HG03342 (cell line): Measurements from ENCODE around the gene MYCBP2.

ENCODE experiments used
- ATAC-seq: cut with Tn5 transposase; IDR thresholded peaks from one replicate; pipeline ENCODE4 v1.9.1; 2021; ENCODE audit warnings: mild to moderate bottlenecking, moderate library complexity; ENCODE audit not compliant: unreplicated experiment

The MYCBP2 gene

DNA sequence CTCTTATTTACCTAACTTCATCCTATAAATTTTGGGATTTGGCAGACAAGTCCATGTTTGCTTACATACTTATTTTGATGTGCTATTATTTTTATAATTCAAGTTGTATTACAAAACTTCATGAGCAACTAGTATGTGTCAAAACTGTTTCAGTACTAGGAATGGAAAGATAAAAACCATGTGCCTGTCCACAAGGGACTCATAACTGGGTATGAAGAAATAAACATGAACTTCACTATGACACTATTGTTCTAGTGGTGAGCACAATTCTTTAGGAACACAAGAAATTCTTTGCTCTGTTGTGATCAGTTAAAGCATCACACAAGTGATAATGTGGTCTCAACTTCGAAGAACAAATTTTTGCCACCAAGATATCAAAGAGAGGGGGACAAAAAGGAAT, 202.5 kb downstream of the MYCBP2 start:
- ATAC-seq: no peak

DNA sequence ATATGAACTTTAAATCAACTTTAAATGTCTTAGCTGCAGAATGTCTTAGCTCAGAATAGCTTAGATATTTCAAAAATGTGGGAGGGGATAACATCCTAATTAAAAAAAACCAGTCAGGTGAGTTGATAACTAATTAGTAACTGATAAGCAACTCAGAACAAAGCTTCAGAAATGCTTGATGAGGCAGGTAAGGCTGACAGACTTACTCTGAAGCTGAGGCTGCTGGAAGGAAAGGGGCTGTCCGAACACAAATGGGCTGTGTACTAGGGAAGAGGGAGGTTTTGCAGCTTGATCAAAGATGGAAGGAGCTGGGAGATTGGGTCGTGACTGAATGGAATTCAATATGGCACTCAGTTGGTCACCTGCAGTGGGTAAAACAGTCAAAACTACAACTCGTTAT, 208.8 kb downstream of the MYCBP2 start:
- no peak for ATAC-seq

- no peak for ATAC-seq
Observed at GRCh38 chr13:77114271-77114670, 212.6 kb downstream of the MYCBP2 start.

DNA sequence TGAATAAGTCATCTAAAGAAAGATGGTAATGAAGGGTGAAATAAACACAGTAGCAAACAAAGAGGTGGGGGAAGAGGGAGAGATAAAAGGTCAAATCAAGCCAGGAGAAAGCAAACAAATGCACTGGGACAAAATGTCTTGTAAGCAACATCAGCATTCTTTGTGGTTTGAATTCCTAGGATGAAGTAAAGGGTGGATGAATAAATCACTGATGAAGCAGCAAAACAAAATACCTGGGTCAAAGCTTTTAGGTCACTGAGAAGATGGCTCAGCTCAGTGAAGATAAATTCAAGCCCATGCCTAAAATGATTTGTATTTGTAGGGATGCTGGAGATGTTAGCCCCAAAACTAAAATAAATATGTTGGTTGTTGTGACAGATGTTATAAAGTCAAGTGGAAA, 213.4 kb downstream of the MYCBP2 start:
- no peak for ATAC-seq

DNA sequence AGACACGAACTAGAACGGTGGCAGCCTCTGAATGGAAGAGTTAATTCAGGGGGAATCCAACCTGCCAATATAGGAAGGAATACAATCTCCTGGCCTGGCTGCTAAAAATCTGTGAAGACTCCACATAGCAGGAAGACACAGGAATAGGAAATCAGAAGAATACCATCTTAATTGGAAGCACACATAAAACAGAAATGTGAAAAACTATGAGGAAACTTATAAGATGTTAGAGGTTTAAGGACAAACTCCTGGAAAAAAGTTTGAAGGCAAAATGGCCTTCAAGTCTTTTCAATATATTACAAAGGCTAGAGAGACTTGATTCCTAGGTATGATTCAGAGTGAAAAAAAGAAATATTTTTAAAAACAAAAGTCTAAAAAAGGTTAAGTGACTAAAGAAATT, 221.8 kb downstream of the MYCBP2 start:
- no peak for ATAC-seq

GRCh38 chr13:77099415-77099814, 227.5 kb downstream of the MYCBP2 start:
- ATAC-seq: no peak

DNA sequence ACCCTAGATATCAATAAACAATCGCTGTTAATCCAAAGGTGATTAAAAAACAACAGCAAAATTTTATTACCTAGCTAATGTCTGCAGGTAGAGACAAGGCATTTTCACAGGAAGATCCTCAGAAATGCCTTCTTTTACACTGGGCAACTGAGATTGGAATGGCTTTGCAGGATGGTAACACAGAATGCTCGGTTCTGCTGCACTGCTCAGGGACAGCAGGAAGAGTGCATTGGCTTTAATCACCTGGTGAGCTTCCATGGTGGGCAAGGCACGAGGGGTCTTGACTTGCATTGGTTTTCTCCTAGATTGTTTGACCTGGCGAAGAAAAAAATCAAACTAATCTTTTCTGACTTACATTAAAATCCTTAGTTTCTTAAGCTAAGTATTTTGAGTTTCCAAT, 231.6 kb downstream of the MYCBP2 start:
- no peak for ATAC-seq

DNA sequence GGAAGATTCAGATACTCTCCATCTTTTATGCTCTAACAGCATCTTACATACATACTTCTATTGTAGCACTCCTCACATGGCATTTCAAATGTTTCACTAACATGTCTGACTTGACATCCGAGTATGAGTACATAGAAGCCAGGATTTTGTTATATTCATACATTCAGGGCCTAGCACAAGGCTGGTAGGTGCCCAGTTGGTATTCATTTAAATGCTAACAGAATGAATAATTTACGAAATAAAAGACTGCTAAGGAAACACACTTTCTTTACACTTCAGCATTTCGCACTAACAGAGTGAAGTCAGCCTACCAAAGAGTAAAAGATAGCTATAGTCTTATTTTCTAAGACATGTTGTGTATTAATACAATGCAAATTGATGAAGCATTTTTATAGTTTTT, 232.1 kb downstream of the MYCBP2 start:
- ATAC-seq: no peak

DNA sequence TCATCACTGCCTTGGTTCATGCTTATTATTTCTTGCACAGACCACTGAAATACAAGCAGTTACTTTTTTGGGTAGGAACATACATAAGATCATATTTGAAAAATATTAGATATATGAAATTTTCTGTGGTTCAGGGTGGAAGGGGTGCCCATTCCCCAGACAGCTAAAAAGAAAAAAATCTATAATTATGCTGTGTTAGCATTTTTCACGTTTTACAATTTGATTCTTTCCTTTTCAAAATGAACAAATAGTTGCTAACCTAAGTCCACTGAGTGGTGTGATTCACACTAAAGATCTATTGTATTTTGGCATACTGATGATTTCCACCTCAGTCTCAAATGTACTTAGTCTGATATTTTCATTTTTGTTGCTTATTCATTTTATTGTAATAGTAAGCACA, 233.2 kb downstream of the MYCBP2 start:
- no peak for ATAC-seq

- no peak for ATAC-seq
Observed at GRCh38 chr13:77084755-77085154, 242.1 kb downstream of the MYCBP2 start.

DNA sequence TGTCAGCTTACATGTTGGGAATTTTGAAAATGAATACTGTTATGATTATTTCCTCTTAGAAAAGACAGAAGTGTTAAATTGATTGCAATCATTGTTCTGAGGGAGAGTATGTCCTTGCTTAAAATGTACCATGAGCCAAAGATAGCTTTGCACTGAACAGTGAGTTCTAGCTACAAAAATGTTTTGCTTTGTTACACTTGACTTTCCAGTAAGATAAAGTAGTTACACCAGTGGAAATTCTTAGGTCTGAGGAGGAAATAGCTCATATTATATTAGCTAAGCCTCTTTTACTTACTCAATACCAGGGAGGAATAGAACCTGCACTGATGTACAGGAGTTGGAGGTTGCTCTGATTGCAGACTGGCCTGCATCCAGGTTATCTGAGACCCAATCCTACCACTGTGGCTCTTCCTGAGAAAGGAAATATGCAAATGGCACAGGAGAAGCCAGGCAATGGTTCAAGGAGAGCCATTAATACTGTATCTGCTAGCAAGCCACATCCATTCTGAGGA, 246.9 kb downstream of the MYCBP2 start:
- no peak for ATAC-seq

DNA sequence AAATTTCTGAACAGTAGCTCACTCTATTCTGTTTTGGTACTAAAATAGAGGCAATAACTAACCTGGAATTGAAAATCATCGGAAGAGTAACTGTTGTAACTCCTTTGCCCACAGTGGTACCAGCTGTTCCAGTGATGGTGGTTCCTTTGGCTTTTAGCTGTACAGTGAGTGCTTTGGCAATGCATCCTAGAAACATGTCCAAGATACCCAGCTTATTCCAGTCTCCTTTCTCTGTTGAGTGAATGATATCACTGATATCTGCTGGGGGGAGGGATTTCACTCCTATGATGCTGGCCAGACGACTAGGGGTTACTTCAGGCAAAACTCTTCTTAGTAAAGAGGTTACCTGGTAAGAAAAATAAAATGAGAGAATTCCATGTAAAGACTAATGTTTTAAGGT, 259.4 kb downstream of the MYCBP2 start:
- no peak for ATAC-seq

GRCh38 chr13:77065461-77066147, 261.3 kb downstream of the MYCBP2 start:
- ATAC-seq: no peak

GRCh38 chr13:77062097-77062496, 264.8 kb downstream of the MYCBP2 start:
- no peak for ATAC-seq

- no peak for ATAC-seq
Observed at GRCh38 chr13:77061362-77061761, 265.5 kb downstream of the MYCBP2 start.

DNA sequence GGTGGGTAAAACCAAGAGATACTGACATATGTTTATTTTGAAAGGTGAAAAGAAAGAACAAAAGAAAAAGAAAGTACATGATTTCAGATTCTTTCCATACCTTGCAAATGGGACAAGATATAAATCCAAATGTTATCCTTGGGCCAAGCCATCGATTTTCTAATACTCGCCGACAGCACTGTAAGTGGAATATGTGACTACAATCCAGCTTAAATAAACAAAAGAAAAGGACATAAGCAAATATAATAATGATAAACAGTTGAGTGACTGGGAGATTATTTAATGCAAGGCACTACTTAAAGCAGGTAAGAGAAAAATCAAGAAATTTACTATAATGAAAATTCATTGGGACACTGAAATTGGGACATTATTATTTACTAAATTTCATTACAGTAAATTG, 270.0 kb downstream of the MYCBP2 start:
- ATAC-seq: no peak

- ATAC-seq: no peak
Observed at GRCh38 chr13:77056382-77056781, 270.5 kb downstream of the MYCBP2 start.

DNA sequence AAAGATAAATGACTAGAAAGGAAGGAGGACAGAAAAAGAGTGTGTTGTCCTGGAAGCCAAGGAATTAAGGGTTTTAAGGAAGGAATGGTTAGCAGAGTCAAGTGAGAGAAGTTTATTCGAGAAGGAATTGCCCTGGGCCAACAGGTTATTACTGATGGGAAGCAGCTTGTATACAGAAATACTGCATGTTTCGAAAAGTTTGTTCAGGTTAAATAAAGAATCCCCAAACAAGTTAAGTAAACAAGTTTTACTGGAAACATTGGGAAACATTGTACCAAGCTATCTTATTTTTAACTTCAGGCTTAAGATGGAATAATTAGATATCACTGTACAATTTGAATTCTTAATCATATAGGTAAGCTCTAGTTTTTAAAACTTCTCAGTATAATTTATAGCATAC, 271.7 kb downstream of the MYCBP2 start:
- no peak for ATAC-seq

DNA sequence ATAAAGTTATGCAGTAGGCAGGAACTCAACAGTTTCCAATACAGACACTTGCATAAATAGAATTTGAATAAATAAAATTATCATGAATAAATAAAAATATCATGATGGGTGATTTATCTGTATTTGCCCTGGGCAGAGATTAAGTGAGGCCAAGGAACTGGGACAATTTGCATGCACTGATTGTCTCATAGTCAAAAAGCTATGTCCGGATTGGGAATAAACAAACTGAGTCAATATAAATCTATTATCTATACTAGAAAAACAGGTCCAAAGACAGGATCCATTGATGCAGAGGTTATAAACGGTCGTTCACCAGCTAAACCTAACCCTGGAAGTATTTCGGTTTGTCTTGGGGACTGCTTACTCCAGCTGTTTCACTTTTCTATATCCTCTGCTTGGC, 273.7 kb downstream of the MYCBP2 start:
- ATAC-seq: no peak

DNA sequence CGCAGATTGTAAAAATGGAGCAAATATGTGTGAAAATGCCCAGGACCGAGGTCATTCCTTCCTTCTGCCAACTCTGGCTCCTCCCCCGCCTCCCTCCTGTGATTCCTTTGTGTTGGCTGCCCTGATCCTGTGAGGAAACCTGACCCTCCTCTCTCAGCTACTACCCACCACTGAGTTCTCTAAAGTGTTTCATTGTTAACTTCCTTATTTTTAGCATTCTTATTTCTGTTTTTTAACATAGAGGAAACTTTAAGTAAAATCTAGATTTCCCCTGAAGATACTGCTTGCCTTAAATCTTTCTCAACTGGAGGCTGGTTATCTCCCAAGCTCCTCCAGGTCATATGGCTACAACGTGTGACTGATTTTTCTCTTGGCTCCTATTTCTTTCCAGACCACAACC, 278.2 kb downstream of the MYCBP2 start:
- no peak for ATAC-seq

DNA sequence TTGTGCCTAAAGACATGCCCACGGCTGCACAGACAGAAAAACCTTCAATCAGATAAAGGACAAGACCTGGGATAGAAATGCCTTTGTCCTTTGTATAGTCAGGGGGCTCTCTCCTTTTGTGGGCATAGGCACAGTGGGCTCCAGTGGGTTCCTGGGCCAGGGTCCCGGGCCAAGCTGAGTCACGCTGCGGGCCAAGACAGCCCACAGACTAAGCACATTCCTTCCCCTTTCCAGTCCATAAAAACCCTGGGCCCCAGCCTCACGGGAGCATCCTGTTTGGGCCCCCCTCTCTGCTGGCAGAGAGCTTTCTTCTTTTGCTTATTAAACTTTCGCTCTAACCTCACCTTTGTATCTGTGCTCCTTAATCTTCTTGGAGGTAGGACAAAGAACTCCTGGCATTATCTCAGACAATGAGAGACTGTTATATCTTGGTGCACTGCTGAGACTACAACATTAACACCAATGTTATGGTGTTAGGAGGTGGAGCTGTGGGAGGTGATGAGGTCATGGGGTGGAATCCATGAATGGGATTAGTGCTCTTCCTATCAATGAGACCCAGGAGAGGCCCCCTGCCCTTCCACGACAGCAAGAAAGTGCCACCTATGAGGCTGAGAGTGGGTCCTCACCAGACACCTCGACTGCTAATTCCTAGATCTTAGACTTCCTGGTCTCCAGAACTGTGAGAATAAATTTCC, 279.1 kb downstream of the MYCBP2 start:
- ATAC-seq: no peak

- ATAC-seq: no peak
Observed at GRCh38 chr13:77042566-77043177, 284.2 kb downstream of the MYCBP2 start.
